GM23338 (cell line): ENCODE results near the gene NGEF.

Experiments
- CREB1 ChIP-seq: fragments of 250-450 bp; sonication (Bioruptor Pico); IDR thresholded peaks from 2 replicates; pipeline ENCODE4 v1.5.0; 2020; ENCODE audit warnings: low read depth, mild to moderate bottlenecking, moderate library complexity
- CTCF ChIP-seq, 2 experiments: fragments of 200-600 bp in 1 of 2; sonication (generic) in 1 of 2; conservative IDR thresholded peaks; 2 replicates each; pipeline versions ENCODE4 v1.5.1 to v1.6.1; 2016 to 2017; ENCODE audit warnings: antibody characterized with exemption in 2 of 2, low read depth in 2 of 2, mild to moderate bottlenecking in 2 of 2, moderate library complexity in 1 of 2
- NANOG ChIP-seq: IDR thresholded peaks from 2 replicates; pipeline ENCODE4 v1.6.1; 2016; ENCODE audit warnings: antibody characterized with exemption, borderline replicate concordance
- POLR2AphosphoS5 ChIP-seq: IDR thresholded peaks from 2 replicates; pipeline ENCODE4 v1.6.1; 2016; ENCODE audit warnings: antibody characterized with exemption, low read depth

DNA sequence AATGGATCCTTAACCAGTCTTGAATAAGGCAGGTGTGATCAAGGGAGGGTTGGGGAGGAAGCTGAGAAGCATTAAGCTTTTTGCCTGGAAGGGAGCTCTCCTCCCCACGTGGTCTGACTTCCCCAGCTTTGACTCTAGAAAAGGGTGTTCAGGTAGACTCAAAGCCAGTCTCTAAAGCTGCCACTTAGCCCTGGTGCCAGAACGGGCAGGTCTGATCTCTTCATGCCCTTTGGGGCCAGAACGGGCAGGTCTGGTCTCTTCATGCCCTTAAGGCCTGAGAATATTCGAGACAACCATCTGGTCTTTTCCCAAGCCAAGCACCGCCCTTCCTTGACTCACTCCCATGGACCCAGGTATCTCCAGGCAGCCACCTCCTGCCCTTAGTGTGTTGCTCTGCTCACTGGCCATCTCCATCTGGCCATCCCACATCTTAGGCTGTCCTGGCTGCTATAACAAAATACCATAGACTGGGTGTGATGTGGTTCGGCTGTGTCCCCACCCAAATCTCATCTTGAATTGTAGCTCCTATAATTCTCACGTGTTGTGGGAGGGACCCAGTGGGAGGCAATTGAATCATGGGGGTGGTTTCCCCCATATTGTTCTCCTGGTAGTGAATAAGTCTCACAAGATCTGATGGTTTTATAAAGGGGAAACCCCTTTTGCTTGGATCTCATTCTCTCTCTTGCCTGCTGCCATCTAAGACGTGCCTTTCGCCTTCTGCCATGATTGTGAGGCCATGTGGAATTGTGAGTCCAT lies 83.6 kb downstream of the NGEF start:
- TF ChIP-seq POLR2AphosphoS5 (no peak), CTCF (conservative IDR thresholded peaks at IDR 0.05; ENCODE audit: low read depth in 2 of 2) (no peak), NANOG (no peak), CREB1 (CRISPR knock-in tag) (no peak)
